Posterior vena cava (tissue), 2 donors: ENCODE results near the gene GPR89B. TPM values are rescaled to one million over a fixed set of nuclear protein-coding genes. Genes with fewer than 3 reads are reported as not detected.
"Not testable (repeated sequence)": the region's sequence is repeated elsewhere in the genome, so short reads cannot be mapped to it uniquely, and the experiment has no call there.

Experiments
- DNase-seq: peaks from one replicate; pipeline ENCODE4 v3.0.0-alpha.2; 2020; ENCODE audit warnings: low spot score
- intact Hi-C, 2 donors: fragments of 100-400 bp; cut with DNase I; formaldehyde crosslinking; loops; one replicate each; pipeline versions ENCODE4 v1.14.1 to v1.14.2; 2022 to 2023
- total RNA-seq, 2 donors: library from RNA; stranded (reverse); fragmentation: NEBNext Ultra II Directional; extraction: Animal tissue kit (Norgen Biotek cat#: 25700); gene quantifications; one replicate each; pipeline ENCODE4 v1.2.1, GENCODE V29; 2021
- donor health status: DM: yes; HTN: yes; CAD: no.
- donor health status: DM: yes; HTN: yes; CAD: no.

The GPR89B gene
- total RNA-seq, 2 donors from 2014 or later: 8.5 to 11.3 TPM

- peak; percentile 67 for DNase-seq
- intact Hi-C loops: not testable (repeated sequence)
Observed at GRCh38 chr1:148013177-148014144, 85.2 kb downstream of the GPR89B start.

- intact Hi-C loops: not testable (repeated sequence)
Observed at GRCh38 chr1:148014289-148015200, 86.3 kb downstream of the GPR89B start.

GRCh38 chr1:148024918-148025317 is 96.7 kb downstream of the GPR89B start:
- intact Hi-C loops: not testable (repeated sequence)

More at GRCh38 chr1:148014289-148015200, 86.3 kb downstream of the GPR89B start:
- peak; percentile 48 for DNase-seq

GRCh38 chr1:148027004-148027403 is 98.8 kb downstream of the GPR89B start:
- DNase-seq, intact Hi-C loops: not testable (repeated sequence)

More at GRCh38 chr1:148024918-148025317, 96.7 kb downstream of the GPR89B start:
- not testable (repeated sequence) for DNase-seq

- DNase-seq, intact Hi-C loops: not testable (repeated sequence)
Observed at GRCh38 chr1:148032247-148032646, 104.0 kb downstream of the GPR89B start.

GRCh38 chr1:148032690-148033089 is 104.5 kb downstream of the GPR89B start:
- DNase-seq, intact Hi-C loops: not testable (repeated sequence)

- intact Hi-C loops, DNase-seq: not testable (repeated sequence)
Observed at GRCh38 chr1:148033147-148033546, 104.9 kb downstream of the GPR89B start.

GRCh38 chr1:148037850-148038461 is 109.7 kb downstream of the GPR89B start:
- DNase-seq, intact Hi-C loops: not testable (repeated sequence)

- peak; percentile 84 for DNase-seq
- intact Hi-C loops: not testable (repeated sequence)
Observed at GRCh38 chr1:148038462-148039333, 110.5 kb downstream of the GPR89B start.

Other genes starting within 250 kb of the GPR89B start
- gene GJA5, start 167.8 kb upstream of the GPR89B start, total RNA-seq: 10 to 100 TPM; 16.3 to 18.8 TPM
- gene GJA8, start 25.6 kb upstream of the GPR89B start, total RNA-seq: not detected
- 1 to 10 TPM; 6.7 to 9.7 TPM for gene NBPF11, start 223.9 kb downstream of the GPR89B start, total RNA-seq